Hepatocyte (in vitro differentiated cells): Measurements from ENCODE around the gene PARK7. TPM values are rescaled to one million over a fixed set of nuclear protein-coding genes. Genes with fewer than 3 reads are reported as not detected.
"Not testable (repeated sequence)": the region's sequence is repeated elsewhere in the genome, so short reads cannot be mapped to it uniquely, and the experiment has no call there.

Source experiments
- DNase-seq: peaks from one replicate; pipeline ENCODE4 v3.0.0-alpha.2; 2016; ENCODE audit warnings: low spot score
- H2AFZ ChIP-seq: fragments of 200-600 bp; sonication (generic); 2 replicates; pipeline ENCODE4 v1.6.0; 2016; ENCODE audit warnings: antibody characterized with exemption, mild to moderate bottlenecking
- H3K27ac ChIP-seq: fragments of 200-600 bp; sonication (generic); 2 replicates; pipeline ENCODE4 v1.5.1; 2016; ENCODE audit warnings: mild to moderate bottlenecking
- H3K27me3 ChIP-seq: fragments of 200-600 bp; sonication (generic); 2 replicates; pipeline ENCODE4 v1.6.1; 2016
- H3K36me3 ChIP-seq: fragments of 200-600 bp; sonication (generic); replicated peaks from 2 replicates; pipeline ENCODE4 v1.5.1; 2016; ENCODE audit warnings: low read depth; ENCODE audit not compliant: insufficient read depth
- H3K4me1 ChIP-seq: fragments of 200-600 bp; sonication (generic); 2 replicates; pipeline ENCODE4 v1.5.1; 2016; ENCODE audit warnings: mild to moderate bottlenecking, moderate library complexity; ENCODE audit not compliant: insufficient read depth
- H3K4me2 ChIP-seq: fragments of 200-600 bp; sonication (generic); 2 replicates; pipeline ENCODE4 v1.6.0; 2016
- H3K4me3 ChIP-seq: fragments of 200-600 bp; sonication (generic); 2 replicates; pipeline ENCODE4 v1.5.1; 2016; ENCODE audit warnings: mild to moderate bottlenecking
- H3K79me2 ChIP-seq: fragments of 200-600 bp; sonication (generic); 2 replicates; pipeline ENCODE4 v1.6.0; 2017; ENCODE audit warnings: mild to moderate bottlenecking
- H3K9me2 ChIP-seq: fragments of 200-600 bp; sonication (generic); replicated peaks from 2 replicates; pipeline ENCODE4 v1.6.0; 2017; ENCODE audit warnings: mild to moderate bottlenecking; ENCODE audit not compliant: insufficient read depth
- H3K9me3 ChIP-seq: fragments of 200-600 bp; sonication (generic); 2 replicates; pipeline ENCODE4 v1.5.1; 2016; ENCODE audit warnings: low read depth, mild to moderate bottlenecking
- H4K20me1 ChIP-seq: fragments of 200-600 bp; sonication (generic); 2 replicates; pipeline ENCODE4 v1.6.0; 2016; ENCODE audit warnings: mild to moderate bottlenecking; ENCODE audit not compliant: insufficient read depth, poor library complexity, severe bottlenecking
- CTCF ChIP-seq: fragments of 200-600 bp; sonication (generic); IDR thresholded peaks from 2 replicates; pipeline ENCODE4 v1.5.1; 2016; ENCODE audit warnings: antibody characterized with exemption, mild to moderate bottlenecking; ENCODE audit not compliant: poor library complexity
- EZH2 ChIP-seq: fragments of 200-600 bp; sonication (generic); IDR thresholded peaks from 2 replicates; pipeline ENCODE4 v1.6.1; 2016; ENCODE audit warnings: antibody characterized with exemption, mild to moderate bottlenecking, borderline replicate concordance
- EZH2phosphoT487 ChIP-seq: fragments of 200-600 bp; sonication (generic); IDR thresholded peaks from one replicate; pipeline ENCODE4 v1.6.1; 2018; ENCODE audit warnings: antibody characterized with exemption, mild to moderate bottlenecking, low read depth, moderate library complexity; ENCODE audit not compliant: unreplicated experiment, severe bottlenecking
- WGBS: methylation state at CpG from one replicate; pipeline ENCODE4 v1.1.6; 2016; ENCODE audit warnings: low lambda C conversion rate; ENCODE audit errors: missing lambda C conversion rate; 5-methylcytosine and 5-hydroxymethylcytosine counted together
- polyA plus RNA-seq: library from polyadenylated mRNA; unstranded; fragments of >200 nt; fragmentation: Nextera tagmentation; extraction: Ambion mirVana; gene quantifications from 2 replicates; pipeline ENCODE4 v1.2.1, GENCODE V29; 2016
- total RNA-seq: library from RNA; depleted of rRNA; stranded (reverse); fragments of >200 nt; gene quantifications from 2 replicates; pipeline ENCODE4 v1.2.3, GENCODE V29; 2014

Gene PARK7
- total and polyA plus RNA-seq, 2 experiments from 2014 or later: 166 to 395 TPM

GRCh38 chr1:7960867-7961215 is 670 bp upstream of the PARK7 start:
- Histone ChIP-seq H3K36me3 (no peaks in the 10 kb centered on the region), H3K4me3 (peak overlapping the region; percentile 59), H3K9me3 (no peaks in the 10 kb centered on the region), H3K9me2 (no peaks in the 10 kb centered on the region), H3K4me1 (peaks cover 7% of the 10 kb centered on the region), H3K79me2 (peaks cover 41% of the 10 kb centered on the region), H2AFZ (peak overlapping the region; percentile 87), H3K27me3 (no peaks in the 10 kb centered on the region), H3K27ac (peak overlapping the region; percentile 92), H4K20me1 (no peaks in the 10 kb centered on the region), H3K4me2 (peak overlapping the region; percentile 76)
- TF ChIP-seq CTCF (no peak), EZH2phosphoT487 (no peak)
- WGBS: 10% methylated on average over 3 of the region's 3 CpGs
- DNase-seq: no peak

DNA sequence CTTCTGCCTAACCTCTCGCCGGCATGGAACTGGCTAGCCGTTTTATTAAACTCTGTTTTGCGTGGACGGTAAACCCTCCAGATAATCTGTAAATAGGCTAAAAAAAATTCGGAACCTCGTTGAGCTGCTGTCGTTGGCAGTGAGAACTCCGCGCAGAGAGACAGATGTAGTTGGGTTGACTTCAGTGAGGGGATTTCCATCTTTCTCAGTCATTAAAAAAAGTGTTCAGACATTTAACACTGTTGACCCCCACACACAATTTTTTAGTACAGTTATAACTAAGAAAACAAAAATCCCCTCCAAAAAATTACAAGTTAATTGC is 464 bp downstream of the PARK7 start:
- H2AFZ ChIP-seq: peak overlapping the region; percentile 67
- H3K4me3 ChIP-seq: peak overlapping the region; percentile 46
- TF ChIP-seq CTCF: peak; percentile 4
- TF ChIP-seq EZH2phosphoT487: no peak
- H3K36me3 ChIP-seq: no peaks in the 10 kb centered on the region
- peak overlapping the region; percentile 79 for H3K4me2 ChIP-seq
- WGBS: 1% methylated on average over 10 of the region's 10 CpGs
- H3K27me3 ChIP-seq: no peaks in the 10 kb centered on the region
- DNase-seq: no peak
- no peaks in the 10 kb centered on the region for H3K9me2 ChIP-seq
- no peaks in the 10 kb centered on the region for H4K20me1 ChIP-seq
- H3K79me2 ChIP-seq: peaks cover 52% of the 10 kb centered on the region
- no peaks in the 10 kb centered on the region for H3K9me3 ChIP-seq
- H3K4me1 ChIP-seq: peaks cover 7% of the 10 kb centered on the region
- H3K27ac ChIP-seq: peak overlapping the region; percentile 88

DNA sequence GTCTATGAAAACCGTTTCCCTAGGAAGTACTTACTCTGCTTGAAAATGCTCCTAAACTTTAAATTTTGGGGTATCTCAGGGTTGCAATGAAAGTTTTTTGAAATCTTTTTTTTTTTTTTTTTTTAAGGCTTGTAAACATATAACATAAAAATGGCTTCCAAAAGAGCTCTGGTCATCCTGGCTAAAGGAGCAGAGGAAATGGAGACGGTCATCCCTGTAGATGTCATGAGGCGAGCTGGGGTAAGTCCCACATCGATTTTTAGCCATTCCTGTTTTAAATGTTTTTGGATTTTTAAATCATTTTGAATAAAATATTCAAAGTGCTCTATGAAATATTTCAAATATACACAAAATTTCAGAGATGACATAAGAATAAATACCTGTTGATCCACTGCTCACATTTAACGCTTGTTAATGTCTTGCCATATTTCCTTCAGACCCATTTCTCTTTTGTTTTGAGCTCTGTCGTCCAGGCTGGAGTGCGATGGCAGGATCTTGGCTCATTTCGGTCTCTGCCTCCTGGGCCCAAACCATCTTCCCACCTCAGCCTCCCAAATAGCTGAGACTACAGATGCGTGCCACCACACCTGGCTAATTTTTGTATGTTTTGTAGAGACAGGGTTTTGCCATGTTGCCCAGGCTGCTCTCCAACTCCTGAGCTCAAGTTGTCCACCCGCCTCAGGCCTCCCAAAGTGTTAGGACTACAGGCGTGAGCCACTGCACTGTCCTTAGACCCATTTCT is 1.3 kb downstream of the PARK7 start:
- DNase-seq: no peak
- Histone ChIP-seq H3K79me2 (peaks cover 60% of the 10 kb centered on the region), H3K9me2 (no peaks in the 10 kb centered on the region), H3K36me3 (no peaks in the 10 kb centered on the region), H3K4me2 (peak overlapping the region; percentile 79), H3K9me3 (no peaks in the 10 kb centered on the region), H3K27me3 (no peaks in the 10 kb centered on the region), H3K27ac (peak overlapping the region; percentile 88), H2AFZ (no peak overlapping the region), H3K4me3 (peak overlapping the region; percentile 46), H3K4me1 (peaks cover 7% of the 10 kb centered on the region), H4K20me1 (peaks cover 4% of the 10 kb centered on the region)
- whole genome bisulfite sequencing: 91% methylated on average over 11 of the region's 11 CpGs
- TF ChIP-seq EZH2phosphoT487 (no peak), CTCF (no peak), EZH2 (no peak)

DNA sequence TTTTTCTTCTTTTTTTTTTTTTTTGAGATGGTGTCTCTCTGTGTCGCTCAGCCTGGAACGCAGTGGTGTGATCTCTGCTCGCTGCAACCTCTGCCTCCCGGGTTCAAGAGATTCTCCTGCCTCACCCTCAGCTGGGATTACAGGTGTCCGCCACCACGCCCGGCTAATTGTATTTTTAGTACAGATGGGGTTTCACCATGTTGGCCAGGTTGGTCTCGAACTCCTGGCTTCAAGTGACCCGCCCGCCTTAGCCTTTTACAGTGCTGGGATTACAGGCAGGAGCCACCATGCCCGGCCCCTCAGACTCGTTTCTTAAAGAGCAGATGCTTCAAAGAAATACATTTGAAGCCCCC is 1.8 kb downstream of the PARK7 start:
- H3K27me3 ChIP-seq, H2AFZ ChIP-seq, H3K4me2 ChIP-seq, H3K9me2 ChIP-seq, H3K9me3 ChIP-seq, H3K4me1 ChIP-seq, H3K27ac ChIP-seq, H3K4me3 ChIP-seq, H4K20me1 ChIP-seq, H3K36me3 ChIP-seq, DNase-seq: not testable (repeated sequence)
- WGBS: 95% methylated on average over 12 of the region's 12 CpGs
- H3K79me2 ChIP-seq: peaks cover 65% of the 10 kb centered on the region

DNA sequence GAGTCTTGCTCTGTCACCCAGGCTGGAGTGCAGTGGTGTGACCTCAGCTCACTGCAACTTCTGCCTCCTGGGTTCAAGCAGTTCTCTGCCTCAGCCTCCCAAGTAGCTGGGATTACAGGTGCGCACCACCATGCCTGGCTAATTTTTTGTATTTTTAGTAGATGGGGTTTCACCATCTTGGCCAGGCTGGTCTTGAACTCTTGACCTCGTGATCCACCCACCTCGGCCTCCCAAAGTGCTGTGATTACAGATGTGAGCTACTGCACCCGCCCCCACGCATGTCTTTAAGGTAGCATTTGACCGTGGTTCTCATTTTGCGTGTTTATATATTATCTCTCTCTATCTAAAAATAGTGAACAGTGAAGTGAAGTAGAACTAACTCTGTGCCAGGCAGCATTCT is 2.3 kb downstream of the PARK7 start:
- H3K9me3 ChIP-seq, H3K27ac ChIP-seq, H3K27me3 ChIP-seq, DNase-seq, H3K36me3 ChIP-seq, H3K9me2 ChIP-seq, H3K4me1 ChIP-seq, H3K4me3 ChIP-seq, H2AFZ ChIP-seq, H3K4me2 ChIP-seq, H4K20me1 ChIP-seq: not testable (repeated sequence)
- WGBS: 95% methylated on average over 7 of the region's 7 CpGs
- H3K79me2 ChIP-seq: peaks cover 69% of the 10 kb centered on the region
